Hematopoietic multipotent progenitor cell treated with erythropoietin and hydrocortisone succinate and interleukin-3 and kit ligand, for 6 days (in vitro differentiated cells): Measurements from ENCODE around the gene ZBTB46.

Source experiments
- DNase-seq: peaks from one replicate; pipeline ENCODE4 v3.0.0-alpha.2; 2015

The ZBTB46 gene

DNA sequence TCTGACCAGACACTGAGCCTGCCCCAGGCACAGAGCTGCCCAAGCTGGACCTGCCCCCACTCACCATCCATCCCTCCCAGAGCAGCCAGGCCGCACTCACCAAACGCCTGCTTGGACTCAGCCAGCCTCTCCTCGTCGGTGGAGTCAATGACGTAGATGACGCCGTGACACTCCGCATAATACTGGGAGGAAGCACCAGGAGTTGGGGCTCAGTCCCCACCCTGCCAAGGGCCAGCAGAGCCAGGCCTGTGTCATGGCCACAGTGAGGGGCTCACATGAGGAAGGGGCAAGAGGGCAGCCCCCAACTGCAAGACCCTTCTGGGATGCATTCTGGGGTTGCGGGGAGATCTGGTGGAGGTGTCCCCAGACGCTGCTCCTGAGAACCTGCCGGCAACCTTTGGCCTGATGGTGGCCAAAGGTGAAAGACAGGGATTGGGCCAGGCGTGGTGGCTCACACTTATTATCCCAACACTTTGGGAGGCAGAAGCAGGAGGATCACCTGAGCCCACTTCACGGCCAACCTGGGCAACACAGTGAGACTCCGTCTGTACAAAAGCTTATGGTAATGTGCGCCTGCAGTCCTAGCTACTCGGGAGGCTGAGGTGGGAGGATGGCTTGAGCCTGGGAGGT lies 128.9 kb downstream of the ZBTB46 start:
- DNase-seq, result no peak

DNA sequence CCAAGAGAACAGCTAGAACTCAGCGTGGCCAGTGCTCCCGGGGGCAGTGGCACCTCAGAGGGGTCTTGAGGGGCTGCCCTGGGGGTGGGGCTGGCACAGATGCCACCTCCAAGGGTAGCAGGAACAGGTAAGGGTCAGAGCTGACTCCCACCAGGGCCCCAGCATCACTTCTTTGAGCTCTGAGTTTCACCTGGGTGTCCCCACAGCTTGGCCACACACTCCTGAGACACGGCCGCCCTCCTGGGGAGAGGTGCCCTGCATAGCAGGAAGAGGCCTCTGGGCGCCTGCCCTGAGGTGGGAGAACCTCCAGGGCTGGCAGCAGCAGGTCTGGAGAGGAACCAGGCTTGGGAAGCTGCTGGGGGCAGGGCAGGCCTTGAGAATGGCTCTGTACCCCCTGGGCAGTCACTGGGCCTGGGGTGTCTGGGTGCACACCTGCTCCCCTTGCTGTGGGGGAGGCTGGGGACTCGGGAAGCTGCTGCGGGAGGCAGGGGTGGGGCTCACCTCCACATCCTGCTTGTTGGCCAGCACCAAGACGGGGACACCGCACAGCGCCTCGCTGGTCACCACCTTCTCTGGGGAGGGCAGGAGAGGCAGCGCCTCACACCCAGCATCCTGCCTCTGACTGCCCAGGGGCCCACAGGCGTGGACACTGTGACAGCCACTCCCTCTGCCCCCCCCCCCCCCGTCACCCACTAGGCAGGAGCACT lies 129.6 kb downstream of the ZBTB46 start:
- DNase-seq, result no peak

DNA sequence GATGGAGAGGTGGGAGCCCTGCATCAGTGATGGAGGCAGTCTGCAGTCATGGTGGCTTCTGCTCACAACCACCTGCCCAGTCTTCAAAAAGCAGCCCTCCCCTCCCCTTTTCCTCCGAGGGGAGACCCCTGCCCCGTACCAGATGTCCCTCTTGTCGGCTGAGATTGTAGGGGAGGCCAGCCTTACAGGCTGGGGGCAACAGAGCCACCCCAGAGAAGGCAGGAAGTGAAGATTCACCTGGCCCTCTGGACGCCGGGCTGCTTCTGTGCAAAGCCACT lies 130.1 kb downstream of the ZBTB46 start:
- DNase-seq, result no peak

DNA sequence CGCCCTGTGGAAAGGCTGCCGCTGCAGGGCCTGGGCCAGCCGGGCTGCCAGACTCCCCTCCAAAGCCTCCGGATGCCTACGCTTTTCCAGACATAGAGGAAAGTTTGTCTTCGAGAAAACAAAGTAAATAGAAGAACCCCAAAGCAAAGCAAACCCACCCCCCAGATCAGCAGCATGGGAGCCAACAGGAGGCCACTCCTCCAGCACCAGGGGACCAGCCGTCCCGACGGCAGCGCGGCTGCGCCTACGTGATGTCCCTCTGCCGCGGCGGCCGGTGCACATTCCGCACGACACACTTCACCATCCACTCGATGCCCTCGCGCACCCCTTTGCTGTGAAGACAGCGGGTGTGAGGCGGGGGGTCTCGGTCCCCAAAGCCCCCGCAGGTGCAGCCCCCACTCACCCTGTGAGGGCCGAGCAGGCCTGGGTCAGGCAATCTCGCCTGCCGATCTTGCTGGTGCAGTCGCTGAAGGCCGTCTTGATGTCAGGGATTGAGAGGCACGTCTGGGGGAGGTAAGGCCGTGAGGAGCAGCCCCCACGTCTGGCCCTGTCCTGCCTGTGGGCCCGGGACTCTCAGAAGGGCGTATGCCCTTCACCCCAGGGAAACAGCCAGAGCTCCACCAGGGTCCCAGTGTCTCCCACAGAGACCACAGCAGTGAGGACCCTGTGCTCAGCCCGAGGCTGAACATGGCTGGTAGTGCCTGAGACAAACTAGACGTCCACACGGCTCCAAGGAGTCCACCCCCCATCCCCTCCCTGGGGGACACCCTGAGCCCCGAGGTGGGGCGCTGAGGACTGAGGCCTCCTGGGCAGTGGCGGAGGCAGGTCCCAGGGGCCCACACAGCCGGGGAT lies 130.6 kb downstream of the ZBTB46 start:
- DNase-seq, result no peak

DNA sequence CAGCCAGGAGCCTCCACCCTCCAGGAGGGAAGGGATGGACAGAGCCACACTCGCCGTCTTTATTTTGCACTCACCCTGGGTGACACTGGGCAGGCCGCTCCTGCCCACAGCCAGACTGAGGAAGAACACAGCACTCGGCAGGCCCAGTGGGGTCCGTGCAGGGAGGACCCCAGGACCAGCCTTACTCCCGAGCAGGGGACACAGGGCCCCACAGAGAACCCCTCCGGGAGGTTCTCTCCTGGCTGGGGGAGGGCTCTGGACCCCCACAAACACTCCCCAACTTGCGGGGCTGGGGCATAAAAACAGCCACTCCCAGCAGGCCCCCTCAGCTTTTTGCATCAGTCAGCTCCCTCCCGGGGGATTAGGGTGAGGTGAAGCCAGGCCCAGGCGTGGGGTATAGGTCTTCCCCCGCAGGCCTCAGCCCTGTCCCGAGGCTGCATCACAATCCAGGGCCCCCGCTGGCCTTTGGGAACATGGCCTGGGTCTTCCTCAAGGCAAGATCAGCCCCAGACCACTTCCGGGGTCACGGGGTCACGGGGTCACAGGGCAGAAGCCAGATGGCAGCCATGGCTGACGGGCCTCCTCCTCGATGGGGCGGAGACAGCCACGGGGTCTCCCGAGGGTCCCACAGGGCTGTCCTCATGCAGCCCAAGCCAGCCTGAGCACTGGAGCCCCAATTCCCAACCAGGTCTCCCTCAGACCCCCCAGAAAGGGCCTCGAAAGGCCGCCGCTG lies 131.4 kb downstream of the ZBTB46 start:
- no peak for DNase-seq

DNA sequence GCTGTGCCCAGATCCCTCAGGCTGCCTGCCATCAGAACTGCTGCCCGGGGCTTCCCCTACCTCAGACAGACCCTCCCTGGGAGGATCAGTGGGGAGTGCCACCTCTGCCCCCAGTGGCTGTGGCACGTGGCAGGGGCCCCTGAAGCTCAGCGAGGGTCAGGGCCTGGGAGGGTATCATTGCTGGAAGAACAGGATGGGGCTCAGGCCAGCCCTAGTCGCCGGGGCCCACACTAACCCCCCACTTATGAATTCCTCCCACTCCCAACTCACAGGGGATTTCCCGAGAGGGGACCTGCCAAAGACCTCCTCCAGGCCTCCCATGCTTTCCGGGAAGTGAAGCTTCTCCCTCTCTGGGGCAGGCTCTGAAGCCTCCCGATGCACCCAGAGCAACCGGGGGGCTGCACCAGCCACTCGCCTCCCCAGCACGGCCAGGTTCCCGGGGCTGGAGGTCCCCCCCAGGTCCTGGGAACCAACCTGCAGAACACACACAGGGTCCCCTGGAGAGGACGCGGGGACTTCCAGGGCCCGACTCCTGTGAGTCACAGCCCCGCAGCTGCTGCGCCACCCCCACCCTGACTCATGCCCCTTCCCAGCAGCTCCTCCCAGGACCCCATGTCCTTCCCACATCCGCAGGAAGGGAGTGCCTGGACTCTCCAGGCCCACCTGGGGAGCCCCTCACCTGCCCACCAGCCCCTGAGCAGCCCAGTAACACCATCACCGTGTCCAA lies 132.2 kb downstream of the ZBTB46 start:
- DNase-seq, result no peak

DNA sequence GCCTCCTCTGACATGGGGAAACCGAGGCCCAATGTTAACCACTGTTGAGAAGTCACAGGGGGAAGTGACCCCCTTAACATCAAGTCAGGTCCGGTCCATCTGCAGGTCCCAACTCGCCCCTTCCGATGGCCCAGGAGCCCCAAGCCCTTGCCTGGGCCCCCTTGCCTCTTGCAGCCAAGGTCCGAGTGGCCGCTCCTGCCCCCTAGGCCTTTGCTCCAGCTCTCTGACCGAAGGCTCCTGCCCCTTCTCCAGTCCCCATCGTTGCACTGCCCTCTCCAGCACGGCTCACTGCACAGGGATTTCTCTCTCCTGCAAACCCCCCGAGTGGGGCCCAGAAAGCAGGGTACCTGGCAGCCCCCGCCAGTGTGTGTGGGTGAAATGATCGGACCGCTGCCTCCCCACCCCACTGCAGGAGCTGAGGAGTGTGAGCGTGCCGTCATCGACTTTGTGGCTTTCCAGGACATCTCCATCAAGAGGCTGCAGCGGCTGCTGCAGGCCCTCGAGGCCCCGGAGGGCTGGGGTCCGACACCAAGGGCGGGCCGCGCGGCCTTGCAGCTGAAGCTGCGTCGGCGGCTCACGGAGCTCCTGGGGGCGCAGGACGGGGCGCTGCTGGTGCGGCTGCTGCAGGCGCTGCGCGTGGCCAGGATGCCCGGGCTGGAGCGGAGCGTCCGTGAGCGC lies 133.1 kb downstream of the ZBTB46 start:
- no peak for DNase-seq

DNA sequence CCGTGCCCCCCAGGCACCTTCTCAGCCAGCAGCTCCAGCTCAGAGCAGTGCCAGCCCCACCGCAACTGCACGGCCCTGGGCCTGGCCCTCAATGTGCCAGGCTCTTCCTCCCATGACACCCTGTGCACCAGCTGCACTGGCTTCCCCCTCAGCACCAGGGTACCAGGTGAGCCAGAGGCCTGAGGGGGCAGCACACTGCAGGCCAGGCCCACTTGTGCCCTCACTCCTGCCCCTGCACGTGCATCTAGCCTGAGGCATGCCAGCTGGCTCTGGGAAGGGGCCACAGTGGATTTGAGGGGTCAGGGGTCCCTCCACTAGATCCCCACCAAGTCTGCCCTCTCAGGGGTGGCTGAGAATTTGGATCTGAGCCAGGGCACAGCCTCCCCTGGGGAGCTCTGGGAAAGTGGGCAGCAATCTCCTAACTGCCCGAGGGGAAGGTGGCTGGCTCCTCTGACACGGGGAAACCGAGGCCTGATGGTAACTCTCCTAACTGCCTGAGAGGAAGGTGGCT lies 133.7 kb downstream of the ZBTB46 start:
- no peak for DNase-seq

DNA sequence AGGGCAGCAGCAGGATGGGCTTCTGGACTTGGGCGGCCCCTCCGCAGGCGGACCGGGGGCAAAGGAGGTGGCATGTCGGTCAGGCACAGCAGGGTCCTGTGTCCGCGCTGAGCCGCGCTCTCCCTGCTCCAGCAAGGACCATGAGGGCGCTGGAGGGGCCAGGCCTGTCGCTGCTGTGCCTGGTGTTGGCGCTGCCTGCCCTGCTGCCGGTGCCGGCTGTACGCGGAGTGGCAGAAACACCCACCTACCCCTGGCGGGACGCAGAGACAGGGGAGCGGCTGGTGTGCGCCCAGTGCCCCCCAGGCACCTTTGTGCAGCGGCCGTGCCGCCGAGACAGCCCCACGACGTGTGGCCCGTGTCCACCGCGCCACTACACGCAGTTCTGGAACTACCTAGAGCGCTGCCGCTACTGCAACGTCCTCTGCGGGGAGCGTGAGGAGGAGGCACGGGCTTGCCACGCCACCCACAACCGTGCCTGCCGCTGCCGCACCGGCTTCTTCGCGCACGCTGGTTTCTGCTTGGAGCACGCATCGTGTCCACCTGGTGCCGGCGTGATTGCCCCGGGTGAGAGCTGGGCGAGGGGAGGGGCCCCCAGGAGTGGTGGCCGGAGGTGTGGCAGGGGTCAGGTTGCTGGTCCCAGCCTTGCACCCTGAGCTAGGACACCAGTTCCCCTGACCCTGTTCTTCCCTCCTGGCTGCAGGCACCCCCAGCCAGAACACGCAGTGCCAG lies 134.3 kb downstream of the ZBTB46 start, which contains the start of gene TNFRSF6B:
TSS of gene TNFRSF6B (plus strand) at position 25 of the 729 bp plus-strand sequence. CDS start at position 141, 116 bp downstream.
- peak; percentile 29 for DNase-seq

DNA sequence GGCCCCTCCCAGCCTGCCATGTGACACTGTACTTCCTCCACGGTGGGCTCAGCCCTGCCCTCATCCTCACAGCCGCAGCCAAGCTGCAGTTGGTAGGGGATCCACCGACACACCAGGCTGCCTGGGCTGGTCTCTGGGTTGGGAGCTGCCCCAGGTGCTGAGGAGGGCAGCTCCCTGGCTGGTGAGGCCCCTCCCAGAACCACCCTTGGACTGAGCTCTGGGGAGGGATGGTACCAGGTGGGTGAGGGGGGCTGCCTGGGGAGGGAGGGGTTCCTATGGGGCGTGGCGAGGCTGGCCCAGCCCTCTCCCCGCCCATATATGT lies 134.8 kb downstream of the ZBTB46 start:
- DNase-seq, result peak; percentile 60

DNA sequence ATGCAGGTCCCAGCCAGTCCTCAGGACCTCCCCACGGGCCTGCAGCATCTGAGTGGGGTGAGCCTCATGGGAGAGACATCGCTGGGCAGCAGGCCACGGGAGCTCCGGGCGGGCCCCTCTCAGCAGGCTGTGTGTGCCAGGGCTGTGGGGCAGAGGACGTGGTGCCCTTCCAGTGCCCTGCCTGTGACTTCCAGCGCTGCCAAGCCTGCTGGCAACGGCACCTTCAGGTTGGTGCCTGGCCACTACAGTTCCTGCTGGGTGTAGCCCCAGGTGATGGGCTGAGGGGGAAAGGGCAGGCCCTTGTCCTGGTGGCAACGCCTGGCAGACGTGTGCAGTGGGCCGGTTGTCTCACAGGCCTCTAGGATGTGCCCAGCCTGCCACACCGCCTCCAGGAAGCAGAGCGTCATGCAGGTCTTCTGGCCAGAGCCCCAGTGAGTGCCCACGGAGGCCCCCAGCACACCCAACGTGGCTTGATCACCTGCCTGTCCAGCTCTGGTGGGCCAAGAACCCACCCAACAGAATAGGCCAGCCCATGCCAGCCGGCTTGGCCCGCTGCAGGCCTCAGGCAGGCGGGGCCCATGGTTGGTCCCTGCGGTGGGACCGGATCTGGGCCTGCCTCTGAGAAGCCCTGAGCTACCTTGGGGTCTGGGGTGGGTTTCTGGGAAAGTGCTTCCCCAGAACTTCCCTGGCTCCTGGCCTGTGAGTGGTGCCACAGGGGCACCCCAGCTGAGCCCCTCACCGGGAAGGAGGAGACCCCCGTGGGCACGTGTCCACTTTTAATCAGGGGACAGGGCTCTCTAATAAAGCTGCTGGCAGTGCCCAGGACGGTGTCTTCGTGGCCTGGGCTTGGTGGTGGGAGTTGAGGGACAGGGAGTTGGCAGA lies 135.4 kb downstream of the ZBTB46 start:
- DNase-seq, result no peak

DNA sequence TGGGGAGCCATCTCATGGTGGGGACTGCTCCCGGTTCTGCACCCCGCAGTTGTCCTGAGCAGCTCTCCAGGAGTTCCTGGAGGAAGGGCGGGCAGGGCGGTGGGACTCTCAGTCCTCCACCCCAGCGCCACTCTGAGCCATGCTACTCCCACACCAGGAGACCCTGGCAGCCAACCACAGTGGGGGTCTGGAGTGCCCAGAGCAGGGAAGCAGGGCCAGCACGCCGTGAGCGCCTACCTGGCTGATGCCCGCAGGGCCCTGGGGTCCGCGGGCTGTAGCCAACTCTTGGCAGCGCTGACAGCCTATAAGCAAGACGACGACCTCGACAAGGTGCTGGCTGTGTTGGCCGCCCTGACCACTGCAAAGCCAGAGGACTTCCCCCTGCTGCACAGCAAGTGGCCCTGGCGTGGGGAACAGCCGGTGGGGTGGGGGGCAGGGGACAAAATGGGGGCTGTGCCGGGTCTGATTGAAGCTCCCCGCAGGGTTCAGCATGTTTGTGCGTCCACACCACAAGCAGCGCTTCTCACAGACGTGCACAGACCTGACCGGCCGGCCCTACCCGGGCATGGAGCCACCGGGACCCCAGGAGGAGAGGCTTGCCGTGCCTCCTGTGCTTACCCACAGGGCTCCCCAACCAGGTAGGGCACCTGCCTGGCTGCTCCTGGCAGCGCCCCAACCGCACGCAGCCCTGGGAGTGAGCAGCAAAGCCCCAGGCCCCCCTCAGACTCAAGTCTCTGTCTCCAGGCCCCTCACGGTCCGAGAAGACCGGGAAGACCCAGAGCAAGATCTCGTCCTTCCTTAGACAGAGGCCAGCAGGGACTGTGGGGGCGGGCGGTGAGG lies 136.3 kb downstream of the ZBTB46 start:
- DNase-seq, result no peak

DNA sequence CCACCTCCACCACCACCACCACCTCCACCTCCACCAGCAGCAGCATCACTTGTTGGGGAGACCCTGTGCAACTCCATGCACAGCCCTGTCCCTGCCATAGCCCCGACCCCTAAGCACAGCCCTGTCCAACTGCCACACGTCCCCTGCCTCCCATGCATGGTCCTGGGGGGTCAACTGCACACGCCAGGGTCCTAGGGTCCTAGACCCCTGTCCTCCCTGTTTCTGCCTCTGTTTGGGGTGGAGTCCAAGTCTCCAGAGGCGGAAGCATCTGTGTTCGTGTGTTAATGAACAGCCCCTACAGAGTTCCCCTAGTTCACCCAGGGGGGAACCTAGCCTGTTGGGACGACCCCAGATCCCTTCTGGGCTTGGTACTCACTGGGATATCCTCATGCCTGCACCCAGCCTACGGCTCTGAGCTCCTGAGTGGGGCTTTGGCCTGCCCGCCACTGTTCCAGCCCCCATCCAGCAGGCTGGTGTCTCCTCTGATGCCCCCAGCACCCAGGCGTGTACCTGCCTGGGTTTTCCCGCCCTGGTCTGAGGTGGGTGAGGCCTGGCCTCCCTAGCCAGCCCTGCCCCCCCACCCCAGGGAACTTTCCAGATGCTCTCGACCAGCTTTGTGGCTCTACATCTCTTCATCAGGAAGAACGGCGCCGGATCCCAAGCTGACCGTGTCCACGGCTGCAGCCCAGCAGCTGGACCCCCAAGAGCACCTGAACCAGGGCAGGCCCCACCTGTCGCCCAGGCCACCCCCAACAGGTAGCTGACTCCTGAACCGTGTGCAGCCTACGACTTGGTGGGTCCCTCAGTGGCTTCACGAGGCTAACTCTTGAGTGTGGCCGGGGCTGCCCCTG lies 137.1 kb downstream of the ZBTB46 start:
- DNase-seq, result no peak
